ENCODE results near the gene CCDC85C.
A peak's percentile ranks its signal among the peaks of the same experiment; 100 is the strongest.

Gene CCDC85C

GRCh38 chr14:99612071-99612737, 8.2 kb upstream of the CCDC85C start:
- TF ChIP-seq TAF1 (IDR thresholded peaks at IDR 0.05; ENCODE audit: low read depth) (no peak), USF1 (IDR thresholded peaks at IDR 0.05) (peak; percentile 9; the same call in 1 of the 2 replicates), MAX (IDR thresholded peaks at IDR 0.05) (0 out of 2 replicates have a peak, but pooled peaks have one; percentile 21), ZBTB7A (IDR thresholded peaks at IDR 0.05; ENCODE audit: low read depth) (no peak)

GRCh38 chr14:99611646-99612045, 7.6 kb upstream of the CCDC85C start:
- TF ChIP-seq CREB1 (IDR thresholded peaks at IDR 0.05; ENCODE audit: low read depth) = no peak

DNA sequence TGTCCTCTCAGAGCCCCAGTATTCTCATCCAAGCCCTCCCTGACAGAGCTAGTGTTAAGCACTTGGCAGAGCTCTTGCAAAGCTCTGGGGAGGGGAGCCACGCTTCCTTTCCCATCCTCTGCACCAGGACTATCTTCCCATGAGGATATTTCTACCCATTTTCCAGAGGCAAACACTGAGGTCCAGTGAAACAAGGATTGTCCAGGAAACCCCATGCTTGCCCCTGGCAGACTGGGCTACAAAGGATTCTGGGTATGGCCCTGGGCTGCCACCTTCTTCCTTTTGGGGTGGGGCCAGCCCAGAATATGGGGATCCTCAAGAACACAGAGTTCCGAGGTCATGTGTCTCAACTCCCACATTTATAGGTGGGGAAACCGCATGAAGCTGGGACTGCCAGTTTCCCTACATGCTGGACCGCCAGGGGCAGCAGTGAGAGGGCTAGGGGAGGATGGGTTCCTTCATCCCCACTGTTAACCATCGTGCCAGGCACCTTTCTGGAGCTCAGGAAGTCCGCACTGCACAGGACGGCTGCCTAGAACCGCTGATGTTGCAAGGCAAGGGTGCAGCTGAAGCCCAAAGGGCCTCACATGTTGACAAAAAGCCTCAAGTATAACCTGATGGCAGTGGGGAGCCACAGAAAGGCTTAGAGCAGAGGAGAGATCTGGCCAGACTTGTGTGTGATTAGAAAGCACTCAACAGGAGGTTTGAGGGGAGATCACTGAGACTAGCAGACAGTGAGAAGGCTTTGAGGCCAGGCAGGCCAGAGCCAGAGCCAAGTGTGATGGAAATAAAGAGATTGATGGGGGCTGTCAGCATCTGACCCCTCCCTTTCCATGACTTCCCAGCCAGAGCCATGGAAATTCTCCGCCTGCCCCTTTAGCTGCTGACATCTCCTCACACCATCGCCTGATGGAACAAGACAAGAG, 5.5 kb upstream of the CCDC85C start:
- TF ChIP-seq YY1 (IDR thresholded peaks at IDR 0.05; ENCODE audit: low read depth) = no peak
- no peak for TF ChIP-seq CREB1 (IDR thresholded peaks at IDR 0.05; ENCODE audit: low read depth)
- TF ChIP-seq CEBPB (IDR thresholded peaks at IDR 0.05) = no peak
- TF ChIP-seq TEAD4 (IDR thresholded peaks at IDR 0.05) = no peak
- no peak for TF ChIP-seq RAD21 (IDR thresholded peaks at IDR 0.05; ENCODE audit: low read depth)
- TF ChIP-seq FOXM1 (IDR thresholded peaks at IDR 0.05; ENCODE audit: borderline replicate concordance, low read depth) = no peak
- no peak for TF ChIP-seq EGR1 (IDR thresholded peaks at IDR 0.05)
- no peak for TF ChIP-seq ZBTB7A (IDR thresholded peaks at IDR 0.05; ENCODE audit: low read depth)
- no peak for TF ChIP-seq NFIC (IDR thresholded peaks at IDR 0.05)
- TF ChIP-seq USF1 (IDR thresholded peaks at IDR 0.05) = no peak
- TF ChIP-seq MAX (IDR thresholded peaks at IDR 0.05) = no peak
- TF ChIP-seq EP300 (IDR thresholded peaks at IDR 0.05; ENCODE audit: borderline replicate concordance) = no peak
- TF ChIP-seq TAF1 (IDR thresholded peaks at IDR 0.05; ENCODE audit: low read depth) = no peak
- TF ChIP-seq, protein P1, sequence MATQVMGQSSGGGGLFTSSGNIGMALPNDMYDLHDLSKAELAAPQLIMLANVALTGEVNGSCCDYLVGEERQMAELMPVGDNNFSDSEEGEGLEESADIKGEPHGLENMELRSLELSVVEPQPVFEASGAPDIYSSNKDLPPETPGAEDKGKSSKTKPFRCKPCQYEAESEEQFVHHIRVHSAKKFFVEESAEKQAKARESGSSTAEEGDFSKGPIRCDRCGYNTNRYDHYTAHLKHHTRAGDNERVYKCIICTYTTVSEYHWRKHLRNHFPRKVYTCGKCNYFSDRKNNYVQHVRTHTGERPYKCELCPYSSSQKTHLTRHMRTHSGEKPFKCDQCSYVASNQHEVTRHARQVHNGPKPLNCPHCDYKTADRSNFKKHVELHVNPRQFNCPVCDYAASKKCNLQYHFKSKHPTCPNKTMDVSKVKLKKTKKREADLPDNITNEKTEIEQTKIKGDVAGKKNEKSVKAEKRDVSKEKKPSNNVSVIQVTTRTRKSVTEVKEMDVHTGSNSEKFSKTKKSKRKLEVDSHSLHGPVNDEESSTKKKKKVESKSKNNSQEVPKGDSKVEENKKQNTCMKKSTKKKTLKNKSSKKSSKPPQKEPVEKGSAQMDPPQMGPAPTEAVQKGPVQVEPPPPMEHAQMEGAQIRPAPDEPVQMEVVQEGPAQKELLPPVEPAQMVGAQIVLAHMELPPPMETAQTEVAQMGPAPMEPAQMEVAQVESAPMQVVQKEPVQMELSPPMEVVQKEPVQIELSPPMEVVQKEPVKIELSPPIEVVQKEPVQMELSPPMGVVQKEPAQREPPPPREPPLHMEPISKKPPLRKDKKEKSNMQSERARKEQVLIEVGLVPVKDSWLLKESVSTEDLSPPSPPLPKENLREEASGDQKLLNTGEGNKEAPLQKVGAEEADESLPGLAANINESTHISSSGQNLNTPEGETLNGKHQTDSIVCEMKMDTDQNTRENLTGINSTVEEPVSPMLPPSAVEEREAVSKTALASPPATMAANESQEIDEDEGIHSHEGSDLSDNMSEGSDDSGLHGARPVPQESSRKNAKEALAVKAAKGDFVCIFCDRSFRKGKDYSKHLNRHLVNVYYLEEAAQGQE (IDR thresholded peaks at IDR 0.05; ENCODE audit: low read depth) = no peak

DNA sequence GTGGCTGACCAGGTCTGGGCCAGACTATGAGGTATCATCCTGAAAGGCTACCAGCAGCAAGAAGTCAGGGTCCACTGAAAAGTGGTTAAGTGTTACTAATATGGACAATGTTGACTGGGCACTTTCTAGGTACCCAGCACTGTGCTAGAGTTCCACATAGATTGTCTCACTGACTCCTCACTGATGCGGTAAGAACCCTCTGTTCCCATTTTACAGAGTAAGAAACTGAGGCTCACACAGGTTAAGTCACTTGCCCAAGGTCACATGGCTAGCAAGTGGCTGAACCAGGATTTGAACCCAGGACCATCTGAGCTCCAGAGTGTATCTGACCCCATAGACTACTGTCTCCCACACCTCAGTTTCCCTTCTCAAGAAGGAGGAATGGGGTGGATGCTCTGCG, 4.6 kb upstream of the CCDC85C start:
- TF ChIP-seq TEAD4 (IDR thresholded peaks at IDR 0.05) = no peak
- no peak for TF ChIP-seq NFIC (IDR thresholded peaks at IDR 0.05)

DNA sequence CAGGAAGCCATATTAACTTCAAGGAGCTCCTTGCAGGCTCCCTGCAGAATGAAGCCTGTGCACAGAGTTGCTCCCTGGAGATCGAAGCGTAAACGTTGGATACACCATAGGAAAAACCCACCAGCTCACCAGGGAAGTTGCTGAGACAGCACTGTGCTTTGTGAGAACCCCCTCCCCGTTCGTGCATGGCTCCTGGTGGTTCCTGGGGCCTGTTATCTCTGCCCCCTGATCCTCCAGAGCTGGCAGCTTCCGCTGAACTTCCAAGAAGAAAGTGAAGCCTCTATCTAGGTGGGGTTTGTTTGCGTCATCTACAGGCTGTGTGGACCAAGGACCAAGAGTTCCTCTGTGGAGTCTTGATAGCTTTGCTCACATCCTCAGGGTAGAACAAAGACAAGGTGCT, 2.4 kb upstream of the CCDC85C start:
- TF ChIP-seq ZBTB7A (IDR thresholded peaks at IDR 0.05; ENCODE audit: low read depth) = no peak
- no peak for TF ChIP-seq TAF1 (IDR thresholded peaks at IDR 0.05; ENCODE audit: low read depth)
- TF ChIP-seq USF1 (IDR thresholded peaks at IDR 0.05) = no peak
- TF ChIP-seq TCF12 (IDR thresholded peaks at IDR 0.05; ENCODE audit: low read depth) = no peak
- no peak for TF ChIP-seq TEAD4 (IDR thresholded peaks at IDR 0.05)
- no peak for TF ChIP-seq MAX (IDR thresholded peaks at IDR 0.05)
- TF ChIP-seq NFIC (IDR thresholded peaks at IDR 0.05) = no peak
- no peak for TF ChIP-seq YY1 (IDR thresholded peaks at IDR 0.05; ENCODE audit: low read depth)
- TF ChIP-seq FOXM1 (IDR thresholded peaks at IDR 0.05; ENCODE audit: borderline replicate concordance, low read depth) = no peak
- TF ChIP-seq, protein P1 (IDR thresholded peaks at IDR 0.05; ENCODE audit: low read depth) = no peak
- no peak for TF ChIP-seq CREB1 (IDR thresholded peaks at IDR 0.05; ENCODE audit: low read depth)
- TF ChIP-seq EGR1 (IDR thresholded peaks at IDR 0.05) = no peak
